HEK293 (cell line): ENCODE data around the gene LHB.

ENCODE experiments used
- CTCF ChIP-seq: fragments of 450-650 bp; formaldehyde crosslinking; IDR thresholded peaks from 2 replicates; pipeline ENCODE4 v1.5.1; 2016; ENCODE audit warnings: missing biosample characterization, missing genetic modification characterization
- GLIS1 ChIP-seq: fragments of 450-650 bp; formaldehyde crosslinking; IDR thresholded peaks from 2 replicates; pipeline ENCODE4 v1.5.1; 2016; ENCODE audit warnings: missing biosample characterization, missing genetic modification characterization
- KLF8 ChIP-seq: fragments of 450-650 bp; formaldehyde crosslinking; IDR thresholded peaks from 2 replicates; pipeline ENCODE4 v1.5.1; 2016; ENCODE audit warnings: missing biosample characterization, missing genetic modification characterization
- RBAK ChIP-seq: fragments of 450-650 bp; formaldehyde crosslinking; IDR thresholded peaks from 2 replicates; pipeline ENCODE4 v1.5.1; 2016; ENCODE audit warnings: missing biosample characterization, missing genetic modification characterization
- SCRT2 ChIP-seq: fragments of 450-650 bp; formaldehyde crosslinking; IDR thresholded peaks from 2 replicates; pipeline ENCODE4 v1.5.1; 2016; ENCODE audit warnings: missing biosample characterization, missing genetic modification characterization
- SETDB1 ChIP-seq: IDR thresholded peaks from one replicate; pipeline ENCODE4 v1.6.1; 2017; ENCODE audit warnings: mild to moderate bottlenecking, low read length, moderate library complexity, mixed read lengths; ENCODE audit not compliant: insufficient read length
- SP7 ChIP-seq: fragments of 450-650 bp; formaldehyde crosslinking; IDR thresholded peaks from 2 replicates; pipeline ENCODE4 v1.5.1; 2016; ENCODE audit warnings: missing biosample characterization, missing genetic modification characterization
- ZBTB1 ChIP-seq: fragments of 450-650 bp; formaldehyde crosslinking; IDR thresholded peaks from 2 replicates; pipeline ENCODE4 v1.5.1; 2016; ENCODE audit warnings: missing biosample characterization, missing genetic modification characterization
- ZFP3 ChIP-seq: fragments of 450-650 bp; formaldehyde crosslinking; IDR thresholded peaks from 2 replicates; pipeline ENCODE4 v1.5.1; 2016; ENCODE audit warnings: low read depth, missing biosample characterization, missing genetic modification characterization
- ZNF112 ChIP-seq: fragments of 450-650 bp; formaldehyde crosslinking; IDR thresholded peaks from 2 replicates; pipeline ENCODE4 v1.5.0; 2017; ENCODE audit warnings: missing biosample characterization, missing genetic modification characterization
- ZNF121 ChIP-seq: fragments of 450-650 bp; formaldehyde crosslinking; IDR thresholded peaks from 2 replicates; pipeline ENCODE4 v1.5.1; 2016; ENCODE audit warnings: missing biosample characterization, missing genetic modification characterization
- ZNF132 ChIP-seq: fragments of 450-650 bp; formaldehyde crosslinking; IDR thresholded peaks from 2 replicates; pipeline ENCODE4 v1.5.1; 2017; ENCODE audit warnings: missing biosample characterization, missing genetic modification characterization, borderline replicate concordance
- ZNF140 ChIP-seq: fragments of 450-650 bp; formaldehyde crosslinking; IDR thresholded peaks from 2 replicates; pipeline ENCODE4 v1.5.1; 2016; ENCODE audit warnings: missing biosample characterization, missing genetic modification characterization
- ZNF174 ChIP-seq: fragments of 450-650 bp; formaldehyde crosslinking; IDR thresholded peaks from 2 replicates; pipeline ENCODE4 v1.5.0; 2017; ENCODE audit warnings: missing biosample characterization, mild to moderate bottlenecking, missing genetic modification characterization
- ZNF221 ChIP-seq: fragments of 450-650 bp; formaldehyde crosslinking; IDR thresholded peaks from 2 replicates; pipeline ENCODE4 v1.5.1; 2017; ENCODE audit warnings: missing biosample characterization, missing genetic modification characterization, borderline replicate concordance
- ZNF266 ChIP-seq: fragments of 450-650 bp; formaldehyde crosslinking; IDR thresholded peaks from 2 replicates; pipeline ENCODE4 v1.5.1; 2016; ENCODE audit warnings: missing biosample characterization, missing genetic modification characterization, low read depth
- ZNF37A ChIP-seq: fragments of 450-650 bp; IDR thresholded peaks from 2 replicates; pipeline ENCODE4 v1.5.1; 2018; ENCODE audit warnings: missing biosample characterization, missing genetic modification characterization
- ZNF394 ChIP-seq: fragments of 450-650 bp; formaldehyde crosslinking; IDR thresholded peaks from 2 replicates; pipeline ENCODE4 v1.5.1; 2016; ENCODE audit warnings: missing biosample characterization, missing genetic modification characterization, mild to moderate bottlenecking, moderate library complexity, borderline replicate concordance
- ZNF416 ChIP-seq: fragments of 450-650 bp; formaldehyde crosslinking; IDR thresholded peaks from 2 replicates; pipeline ENCODE4 v1.5.1; 2016; ENCODE audit warnings: missing biosample characterization, missing genetic modification characterization
- ZNF426 ChIP-seq: fragments of 450-650 bp; formaldehyde crosslinking; IDR thresholded peaks from 2 replicates; pipeline ENCODE4 v1.5.1; 2017; ENCODE audit warnings: missing biosample characterization, missing genetic modification characterization, mild to moderate bottlenecking, inconsistent platforms, moderate library complexity
- ZNF518A ChIP-seq: fragments of 450-650 bp; formaldehyde crosslinking; conservative IDR thresholded peaks from 2 replicates; pipeline ENCODE4 v1.5.1; 2016; ENCODE audit warnings: low read depth, missing biosample characterization, missing genetic modification characterization
- ZNF623 ChIP-seq: fragments of 450-650 bp; formaldehyde crosslinking; IDR thresholded peaks from 2 replicates; pipeline ENCODE4 v1.5.1; 2016; ENCODE audit warnings: missing biosample characterization, missing genetic modification characterization
- ZNF660 ChIP-seq: fragments of 450-650 bp; IDR thresholded peaks from 2 replicates; pipeline ENCODE4 v1.5.1; 2018; ENCODE audit warnings: missing biosample characterization, mild to moderate bottlenecking, missing genetic modification characterization
- ZNF670 ChIP-seq: fragments of 450-650 bp; formaldehyde crosslinking; IDR thresholded peaks from 2 replicates; pipeline ENCODE4 v1.5.1; 2016; ENCODE audit warnings: missing biosample characterization, missing genetic modification characterization, low read depth
- ZNF677 ChIP-seq: fragments of 450-650 bp; IDR thresholded peaks from 2 replicates; pipeline ENCODE4 v1.5.0; 2018; ENCODE audit warnings: missing biosample characterization, mild to moderate bottlenecking, missing genetic modification characterization, moderate library complexity
- ZNF776 ChIP-seq: fragments of 450-650 bp; formaldehyde crosslinking; IDR thresholded peaks from 2 replicates; pipeline ENCODE4 v1.5.0; 2017; ENCODE audit warnings: missing biosample characterization, missing genetic modification characterization, borderline replicate concordance
- ZNF777 ChIP-seq: fragments of 450-650 bp; formaldehyde crosslinking; IDR thresholded peaks from 2 replicates; pipeline ENCODE4 v1.5.1; 2017; ENCODE audit warnings: missing biosample characterization, missing genetic modification characterization, borderline replicate concordance
- TF ChIP-seq, protein P1 (sequence below): fragments of 450-650 bp; formaldehyde crosslinking; IDR thresholded peaks from 2 replicates; pipeline ENCODE4 v1.5.1; 2016; ENCODE audit warnings: missing biosample characterization, missing genetic modification characterization
- TF ChIP-seq, protein P2 (sequence below): fragments of 450-650 bp; formaldehyde crosslinking; IDR thresholded peaks from 2 replicates; pipeline ENCODE4 v1.5.1; 2016; ENCODE audit warnings: missing biosample characterization, missing genetic modification characterization

The LHB gene

DNA sequence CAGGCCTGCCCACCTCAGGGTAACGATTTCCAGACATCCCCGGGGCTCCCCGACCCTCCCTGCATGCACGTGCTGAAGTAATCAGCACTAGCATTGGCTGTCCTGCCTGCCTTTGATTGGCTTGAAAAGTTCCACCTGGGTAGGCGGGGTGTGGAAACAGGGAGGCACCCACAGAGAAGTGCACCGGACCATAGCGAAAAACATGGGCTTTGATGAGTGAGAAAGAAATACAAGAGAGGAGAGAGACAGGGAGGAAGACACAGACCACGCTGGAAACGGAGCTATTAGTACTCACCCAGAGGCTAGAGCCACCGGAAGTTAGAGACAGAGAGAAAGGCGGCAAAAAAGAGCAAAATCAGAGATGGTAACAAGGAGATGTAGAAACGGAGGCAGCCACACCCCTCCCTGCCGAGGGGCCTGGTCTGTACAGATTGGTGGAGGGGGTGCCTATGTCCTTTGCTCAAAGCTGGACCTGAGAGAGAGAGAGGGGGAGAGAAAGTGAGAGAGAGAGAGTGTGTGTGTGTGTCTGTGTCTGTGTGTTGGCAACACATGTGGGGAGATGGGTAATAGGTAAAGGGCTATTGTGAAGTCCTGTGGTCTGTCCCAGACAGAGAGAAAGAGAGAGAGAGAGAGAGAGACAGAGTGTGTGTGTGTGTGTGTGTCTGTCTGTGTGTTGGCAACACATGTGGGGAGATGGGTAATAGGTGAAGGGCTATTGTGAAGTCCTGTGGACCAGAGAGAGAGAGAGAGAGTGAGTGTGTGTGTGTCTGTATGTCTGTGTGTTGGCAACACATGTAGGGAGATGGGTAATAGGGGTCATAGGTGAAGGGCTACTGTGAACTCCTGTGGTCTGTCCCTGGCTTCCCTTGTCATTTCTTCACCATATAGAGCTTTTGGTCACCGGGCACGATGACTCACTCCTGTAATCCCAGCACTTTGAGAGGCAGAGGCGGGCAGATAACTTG, 4.3 kb upstream of the LHB start (continued):
- TF ChIP-seq ZNF518A (tag by site-specific recombination) (no peak), ZNF660 (tag by site-specific recombination) (no peak), KLF8 (peak; percentile 78; the same call in 1 of the 2 replicates), ZNF112 (tag by site-specific recombination) (no peak), ZNF776 (tag by site-specific recombination) (no peak), ZNF777 (tag by site-specific recombination) (peak; percentile 60; the same call in 1 of the 2 replicates), ZNF266 (tag by site-specific recombination) (no peak), ZNF132 (tag by site-specific recombination) (no peak), GLIS1 (peak; percentile 47), ZBTB1 (no peak), ZNF426 (no peak), ZNF37A (tag by site-specific recombination) (no peak), SETDB1 (no peak), SP7 (tag by site-specific recombination) (peak; percentile 84), ZNF677 (no peak), SCRT2 (tag by site-specific recombination) (no peak), RBAK (peak; percentile 56; the same call in 1 of the 2 replicates), ZNF140 (tag by site-specific recombination) (no peak), ZNF623 (tag by site-specific recombination) (peak; percentile 48; the same call in 1 of the 2 replicates), ZNF121 (tag by site-specific recombination) (no peak), ZNF394 (tag by site-specific recombination) (peak; percentile 14; the same call in 1 of the 2 replicates), ZNF670 (tag by site-specific recombination) (no peak), ZNF221 (no peak), CTCF (tag by site-specific recombination) (no peak), ZNF416 (tag by site-specific recombination) (no peak), ZFP3 (tag by site-specific recombination) (no peak), ZNF174 (tag by site-specific recombination) (no peak)
- TF ChIP-seq, protein P1, sequence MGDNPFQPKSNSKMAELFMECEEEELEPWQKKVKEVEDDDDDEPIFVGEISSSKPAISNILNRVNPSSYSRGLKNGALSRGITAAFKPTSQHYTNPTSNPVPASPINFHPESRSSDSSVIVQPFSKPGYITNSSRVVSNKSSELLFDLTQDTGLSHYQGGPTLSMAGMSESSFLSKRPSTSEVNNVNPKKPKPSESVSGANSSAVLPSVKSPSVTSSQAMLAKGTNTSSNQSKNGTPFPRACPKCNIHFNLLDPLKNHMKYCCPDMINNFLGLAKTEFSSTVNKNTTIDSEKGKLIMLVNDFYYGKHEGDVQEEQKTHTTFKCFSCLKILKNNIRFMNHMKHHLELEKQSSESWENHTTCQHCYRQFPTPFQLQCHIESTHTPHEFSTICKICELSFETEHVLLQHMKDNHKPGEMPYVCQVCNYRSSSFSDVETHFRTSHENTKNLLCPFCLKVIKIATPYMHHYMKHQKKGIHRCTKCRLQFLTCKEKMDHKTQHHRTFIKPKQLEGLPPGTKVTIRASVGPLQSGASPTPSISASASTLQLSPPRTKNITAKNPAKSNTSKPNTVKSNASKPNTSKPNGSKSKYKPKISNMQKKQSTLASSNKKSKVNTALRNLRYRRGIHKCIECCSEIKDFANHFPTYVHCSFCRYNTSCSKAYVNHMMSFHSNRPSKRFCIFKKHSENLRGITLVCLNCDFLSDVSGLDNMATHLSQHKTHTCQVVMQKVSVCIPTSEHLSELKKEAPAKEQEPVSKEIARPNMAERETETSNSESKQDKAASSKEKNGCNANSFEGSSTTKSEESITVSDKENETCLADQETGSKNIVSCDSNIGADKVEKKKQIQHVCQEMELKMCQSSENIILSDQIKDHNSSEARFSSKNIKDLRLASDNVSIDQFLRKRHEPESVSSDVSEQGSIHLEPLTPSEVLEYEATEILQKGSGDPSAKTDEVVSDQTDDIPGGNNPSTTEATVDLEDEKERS (tag by site-specific recombination), result no peak
- TF ChIP-seq, protein P2, sequence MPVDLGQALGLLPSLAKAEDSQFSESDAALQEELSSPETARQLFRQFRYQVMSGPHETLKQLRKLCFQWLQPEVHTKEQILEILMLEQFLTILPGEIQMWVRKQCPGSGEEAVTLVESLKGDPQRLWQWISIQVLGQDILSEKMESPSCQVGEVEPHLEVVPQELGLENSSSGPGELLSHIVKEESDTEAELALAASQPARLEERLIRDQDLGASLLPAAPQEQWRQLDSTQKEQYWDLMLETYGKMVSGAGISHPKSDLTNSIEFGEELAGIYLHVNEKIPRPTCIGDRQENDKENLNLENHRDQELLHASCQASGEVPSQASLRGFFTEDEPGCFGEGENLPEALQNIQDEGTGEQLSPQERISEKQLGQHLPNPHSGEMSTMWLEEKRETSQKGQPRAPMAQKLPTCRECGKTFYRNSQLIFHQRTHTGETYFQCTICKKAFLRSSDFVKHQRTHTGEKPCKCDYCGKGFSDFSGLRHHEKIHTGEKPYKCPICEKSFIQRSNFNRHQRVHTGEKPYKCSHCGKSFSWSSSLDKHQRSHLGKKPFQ (tag by site-specific recombination), result no peak
